LNCaP clone FGC (cell line): ENCODE measurements around the gene YES1.

Experiments used
- DNase-seq: peaks from one replicate; pipeline ENCODE4 v3.0.0-alpha.2; 2011; ENCODE audit warnings: low read depth
- H3K4me3 ChIP-seq: 2 replicates; pipeline ENCODE4 v1.5.1; 2011; ENCODE audit warnings: mild to moderate bottlenecking, low read depth, low read length, control low read depth
- TF ChIP-seq, protein P1 (sequence below): IDR thresholded peaks from 2 replicates; pipeline ENCODE4 v1.5.1; 2012; ENCODE audit warnings: mild to moderate bottlenecking; ENCODE audit not compliant: control insufficient read depth, insufficient read depth; ENCODE audit errors: extremely low read depth

Gene YES1

DNA sequence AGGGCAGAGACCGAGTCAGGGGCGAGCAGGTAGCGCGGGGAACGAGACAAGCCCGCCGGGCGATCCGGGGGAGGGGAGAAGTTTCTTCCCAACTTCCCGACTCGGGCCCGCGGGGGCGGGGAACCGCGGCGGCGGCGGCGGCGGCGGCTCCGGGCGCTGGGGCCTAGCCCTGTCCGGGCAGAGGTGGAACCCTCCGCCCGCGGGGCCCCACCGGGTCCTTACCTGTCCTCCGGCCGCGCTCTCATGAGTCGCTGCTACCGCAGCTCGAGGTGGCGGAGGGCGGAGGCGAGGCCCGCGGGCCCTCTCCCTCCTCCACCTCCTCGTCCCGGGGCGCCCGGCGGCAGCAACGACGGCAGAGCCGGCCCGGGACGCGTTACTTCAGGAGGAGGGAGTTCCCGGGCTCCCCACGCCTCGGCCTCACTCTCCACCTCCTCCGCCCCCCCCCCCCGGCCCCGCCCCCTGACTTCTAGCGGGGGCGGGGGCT lies at the start of gene YES1:
TSS of gene YES1 (minus strand) at position 351 of the 484 bp plus-strand sequence. CDS start 55,415 bp downstream, outside the sequence.
- TF ChIP-seq, protein P1, sequence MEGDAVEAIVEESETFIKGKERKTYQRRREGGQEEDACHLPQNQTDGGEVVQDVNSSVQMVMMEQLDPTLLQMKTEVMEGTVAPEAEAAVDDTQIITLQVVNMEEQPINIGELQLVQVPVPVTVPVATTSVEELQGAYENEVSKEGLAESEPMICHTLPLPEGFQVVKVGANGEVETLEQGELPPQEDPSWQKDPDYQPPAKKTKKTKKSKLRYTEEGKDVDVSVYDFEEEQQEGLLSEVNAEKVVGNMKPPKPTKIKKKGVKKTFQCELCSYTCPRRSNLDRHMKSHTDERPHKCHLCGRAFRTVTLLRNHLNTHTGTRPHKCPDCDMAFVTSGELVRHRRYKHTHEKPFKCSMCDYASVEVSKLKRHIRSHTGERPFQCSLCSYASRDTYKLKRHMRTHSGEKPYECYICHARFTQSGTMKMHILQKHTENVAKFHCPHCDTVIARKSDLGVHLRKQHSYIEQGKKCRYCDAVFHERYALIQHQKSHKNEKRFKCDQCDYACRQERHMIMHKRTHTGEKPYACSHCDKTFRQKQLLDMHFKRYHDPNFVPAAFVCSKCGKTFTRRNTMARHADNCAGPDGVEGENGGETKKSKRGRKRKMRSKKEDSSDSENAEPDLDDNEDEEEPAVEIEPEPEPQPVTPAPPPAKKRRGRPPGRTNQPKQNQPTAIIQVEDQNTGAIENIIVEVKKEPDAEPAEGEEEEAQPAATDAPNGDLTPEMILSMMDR: no peak
- no peak for DNase-seq
- H3K4me3 ChIP-seq: peak within 1 kb of the TSS; percentile 94

DNA sequence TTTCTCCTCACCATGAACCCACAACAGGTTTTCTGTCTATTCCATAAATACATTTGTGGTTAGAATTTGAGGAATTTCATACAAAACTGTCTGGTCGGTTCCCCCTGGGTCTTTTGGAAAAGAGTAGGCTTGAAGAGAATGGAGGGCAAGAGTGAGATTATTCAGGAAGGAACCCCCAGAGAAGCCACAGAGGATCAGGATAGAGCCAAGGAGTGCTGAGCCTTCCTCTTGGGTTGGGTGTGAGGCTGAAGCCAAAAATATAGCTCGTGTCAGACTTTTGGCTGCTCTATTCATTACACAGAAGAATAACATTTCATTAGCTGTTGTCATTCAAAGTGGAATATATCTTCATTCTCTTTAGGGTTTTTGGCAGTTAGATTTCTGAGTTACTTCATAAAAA lies 45.9 kb upstream of the YES1 start:
- DNase-seq: no peak
- TF ChIP-seq, protein P1: no peak
- no peak overlapping the region for H3K4me3 ChIP-seq

DNA sequence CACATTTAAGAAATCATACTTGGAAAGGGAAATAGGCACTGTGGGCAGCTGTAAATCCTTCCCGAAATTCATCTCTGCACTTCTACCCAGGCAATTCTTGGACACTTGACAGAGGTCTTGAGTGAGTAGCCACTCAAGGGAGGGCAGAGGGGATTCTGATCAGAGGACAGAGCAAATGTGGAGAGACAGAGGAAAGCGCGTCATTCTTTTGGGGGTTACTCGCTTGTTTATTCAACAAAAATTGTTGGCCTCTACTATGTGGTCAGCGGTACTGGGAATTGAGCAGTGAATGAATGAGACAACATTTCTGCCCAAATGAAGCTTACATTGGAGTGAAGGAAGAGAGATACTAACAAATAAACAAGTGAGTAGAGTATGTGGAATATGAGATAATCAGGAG lies 41.4 kb upstream of the YES1 start:
- TF ChIP-seq, protein P1: no peak
- no peak overlapping the region for H3K4me3 ChIP-seq
- no peak for DNase-seq

DNA sequence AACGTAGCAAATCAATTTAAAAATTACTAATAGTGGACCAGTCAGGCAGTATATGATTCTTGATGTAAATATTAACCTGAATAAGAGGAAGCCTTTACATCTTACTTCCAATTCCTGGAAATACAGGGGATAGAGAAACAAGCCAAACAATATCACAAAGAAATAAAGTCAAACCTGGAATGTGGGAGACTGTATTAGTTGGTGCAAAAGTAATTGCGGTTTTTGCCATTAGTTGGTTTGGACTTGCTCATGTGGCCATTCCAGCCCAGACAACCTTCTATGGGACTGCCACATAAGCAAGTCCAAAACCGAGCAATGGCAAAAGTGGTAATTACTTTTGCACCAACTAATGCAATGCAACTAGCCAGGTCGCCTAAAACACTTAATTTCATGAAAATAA lies 38.9 kb upstream of the YES1 start:
- TF ChIP-seq, protein P1: no peak
- DNase-seq: no peak
- no peak overlapping the region for H3K4me3 ChIP-seq

DNA sequence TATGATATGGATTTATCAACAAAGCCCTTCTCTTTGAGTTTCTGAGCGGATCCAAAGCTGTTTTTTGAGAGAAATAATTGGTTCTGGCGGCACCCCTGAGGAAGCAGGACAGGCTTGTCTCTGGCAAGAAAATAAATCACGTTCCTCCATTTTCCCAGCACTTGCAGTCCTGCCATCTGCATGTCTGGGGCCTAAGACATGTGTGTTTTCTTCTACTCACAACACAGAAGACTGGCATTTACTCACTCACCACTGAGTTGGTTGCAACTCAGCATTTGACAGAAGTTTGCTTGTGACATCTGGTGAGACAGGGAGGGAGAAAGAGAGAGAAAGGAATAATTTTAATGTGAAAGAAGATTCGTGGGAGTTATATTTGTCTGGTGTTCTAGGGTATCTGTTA lies 37.0 kb upstream of the YES1 start:
- DNase-seq: no peak
- no peak overlapping the region for H3K4me3 ChIP-seq

DNA sequence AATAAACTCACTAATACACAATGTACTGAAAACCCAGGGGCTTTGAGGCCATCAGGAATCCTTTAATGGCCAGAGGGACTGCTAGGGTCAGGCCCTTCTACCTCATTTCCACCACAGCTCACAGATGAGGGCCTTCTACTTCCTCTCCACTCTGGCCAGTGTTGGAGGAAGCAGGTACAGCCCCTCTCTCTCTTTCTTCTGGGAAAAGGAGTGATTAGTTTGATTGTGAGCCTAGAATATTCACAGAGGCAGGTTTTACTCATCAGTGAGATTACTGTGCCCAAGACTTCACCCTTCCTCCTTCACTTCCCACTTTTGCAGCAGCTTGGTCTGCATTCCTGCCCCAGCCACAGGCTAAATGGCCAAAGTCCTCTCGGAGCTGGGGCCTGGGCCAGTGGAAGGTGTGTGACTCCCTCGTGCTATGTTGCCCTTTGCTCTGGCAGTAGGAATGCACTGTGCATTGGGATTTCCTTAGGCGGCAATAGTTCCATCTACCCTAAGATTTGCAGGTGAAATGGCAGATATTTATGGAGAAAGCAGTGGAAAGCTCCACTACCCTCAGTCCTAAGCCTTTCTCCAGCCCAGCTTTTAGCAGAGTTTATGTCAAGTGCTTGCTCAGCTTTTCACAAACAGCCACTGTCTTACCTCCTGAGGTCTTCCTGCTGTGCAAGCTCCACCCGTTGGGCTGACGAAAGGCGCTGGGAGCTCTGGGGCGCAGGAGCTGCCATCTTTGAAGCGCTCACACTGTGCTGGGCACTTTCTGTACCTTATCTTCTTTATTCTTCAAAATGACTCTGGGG lies 36.2 kb upstream of the YES1 start:
- no peak overlapping the region for H3K4me3 ChIP-seq
- no peak for DNase-seq
- TF ChIP-seq, protein P1: no peak

More for the DNA sequence above, 37.0 kb upstream of the YES1 start:
- TF ChIP-seq, protein P1: no peak
